Calu3 (cell line): ENCODE results near the gene PDLIM5. TPM values are rescaled to one million over a fixed set of nuclear protein-coding genes. Genes with fewer than 3 reads are reported as not detected.
"Not testable (repeated sequence)": the region's sequence is repeated elsewhere in the genome, so short reads cannot be mapped to it uniquely, and the experiment has no call there.

Experiments used
- BruUV-seq: library from RNA; stranded (reverse); fragments of 400-500 nt; replicated peaks from 2 replicates; lab custom pipeline; 2021; lab: Mats Ljungman, UMichigan
- CTCF ChIA-PET: fragments of 300-600 bp; sonication (Branson Sonifier 250); formaldehyde crosslinking; loops from one replicate; lab custom pipeline; 2022; ENCODE audit warnings: antibody characterized with exemption; lab: Charles Lee
- DNase-seq: peaks from one replicate; pipeline ENCODE4 v3.0.0; 2022
- H3K27ac Mint-ChIP-seq: one replicate; pipeline ENCODE4 v1.8.0; 2022; ENCODE audit warnings: mixed read lengths; ENCODE audit not compliant: unreplicated experiment
- H3K27me3 Mint-ChIP-seq: one replicate; pipeline ENCODE4 v1.8.0; 2022; ENCODE audit warnings: mixed read lengths; ENCODE audit not compliant: unreplicated experiment
- H3K36me3 Mint-ChIP-seq: one replicate; pipeline ENCODE4 v1.8.0; 2022; ENCODE audit warnings: mild to moderate bottlenecking, moderate library complexity, mixed read lengths; ENCODE audit not compliant: insufficient read depth, unreplicated experiment
- H3K4me1 Mint-ChIP-seq: one replicate; pipeline ENCODE4 v1.8.0; 2022; ENCODE audit warnings: mild to moderate bottlenecking, low read depth, mixed read lengths; ENCODE audit not compliant: unreplicated experiment
- H3K4me3 Mint-ChIP-seq: one replicate; pipeline ENCODE4 v1.8.0; 2022; ENCODE audit warnings: mild to moderate bottlenecking, low read depth, moderate library complexity, mixed read lengths; ENCODE audit not compliant: unreplicated experiment
- H3K9me3 Mint-ChIP-seq: one replicate; pipeline ENCODE4 v1.8.0; 2022; ENCODE audit warnings: low read depth, mixed read lengths; ENCODE audit not compliant: unreplicated experiment
- intact Hi-C: fragments of 100-400 bp; cut with micrococcal nuclease; formaldehyde crosslinking; loops from one replicate; pipeline ENCODE4 v1.10.0; 2022; ENCODE audit not compliant: unreplicated experiment
- total RNA-seq: library from RNA; stranded (reverse); gene quantifications from 2 replicates; pipeline ENCODE4 v1.2.3, GENCODE V29; 2022
- TF ChIP-seq, protein P1 (sequence below): fragments of 200-600 bp; IDR thresholded peaks from one replicate; pipeline ENCODE4 v1.8.0; 2022; ENCODE audit warnings: antibody characterized with exemption; ENCODE audit not compliant: unreplicated experiment

PDLIM5 gene
- total RNA-seq, 1 experiment from 2014 or later, result 122 TPM

DNA sequence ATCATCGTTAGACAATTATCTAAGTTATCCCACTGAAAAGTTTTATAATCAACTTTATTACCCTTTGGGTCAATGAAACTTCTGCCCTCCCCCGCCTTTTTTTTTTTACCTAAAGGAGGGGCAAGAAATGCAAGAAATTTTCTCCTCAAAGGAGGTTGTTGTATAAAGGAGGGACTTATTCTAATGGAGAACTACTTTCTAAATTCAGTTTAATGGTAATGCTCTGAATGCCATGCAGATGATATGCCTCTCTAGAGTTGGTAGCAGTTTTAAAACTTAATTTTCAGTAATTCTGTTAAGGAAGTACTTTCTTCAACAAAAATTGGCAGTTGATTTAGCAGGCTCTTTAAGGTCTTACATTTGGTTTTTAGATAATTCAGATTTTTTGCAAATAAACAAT lies 23.3 kb downstream of the PDLIM5 start:
- intact Hi-C loops, result no loop called here
- TF ChIP-seq, protein P1, sequence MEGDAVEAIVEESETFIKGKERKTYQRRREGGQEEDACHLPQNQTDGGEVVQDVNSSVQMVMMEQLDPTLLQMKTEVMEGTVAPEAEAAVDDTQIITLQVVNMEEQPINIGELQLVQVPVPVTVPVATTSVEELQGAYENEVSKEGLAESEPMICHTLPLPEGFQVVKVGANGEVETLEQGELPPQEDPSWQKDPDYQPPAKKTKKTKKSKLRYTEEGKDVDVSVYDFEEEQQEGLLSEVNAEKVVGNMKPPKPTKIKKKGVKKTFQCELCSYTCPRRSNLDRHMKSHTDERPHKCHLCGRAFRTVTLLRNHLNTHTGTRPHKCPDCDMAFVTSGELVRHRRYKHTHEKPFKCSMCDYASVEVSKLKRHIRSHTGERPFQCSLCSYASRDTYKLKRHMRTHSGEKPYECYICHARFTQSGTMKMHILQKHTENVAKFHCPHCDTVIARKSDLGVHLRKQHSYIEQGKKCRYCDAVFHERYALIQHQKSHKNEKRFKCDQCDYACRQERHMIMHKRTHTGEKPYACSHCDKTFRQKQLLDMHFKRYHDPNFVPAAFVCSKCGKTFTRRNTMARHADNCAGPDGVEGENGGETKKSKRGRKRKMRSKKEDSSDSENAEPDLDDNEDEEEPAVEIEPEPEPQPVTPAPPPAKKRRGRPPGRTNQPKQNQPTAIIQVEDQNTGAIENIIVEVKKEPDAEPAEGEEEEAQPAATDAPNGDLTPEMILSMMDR, result no peak
- no TSS peak for BruUV-seq
- CTCF ChIA-PET, result no interaction called here
- Mint-ChIP-seq H3K27me3 (no peaks in the 10 kb centered on the region), H3K4me3 (no peak overlapping the region), H3K36me3 (peaks cover 6% of the 10 kb centered on the region), H3K9me3 (no peaks in the 10 kb centered on the region), H3K4me1 (peaks cover 23% of the 10 kb centered on the region), H3K27ac (no peak overlapping the region)
- no peak for DNase-seq

DNA sequence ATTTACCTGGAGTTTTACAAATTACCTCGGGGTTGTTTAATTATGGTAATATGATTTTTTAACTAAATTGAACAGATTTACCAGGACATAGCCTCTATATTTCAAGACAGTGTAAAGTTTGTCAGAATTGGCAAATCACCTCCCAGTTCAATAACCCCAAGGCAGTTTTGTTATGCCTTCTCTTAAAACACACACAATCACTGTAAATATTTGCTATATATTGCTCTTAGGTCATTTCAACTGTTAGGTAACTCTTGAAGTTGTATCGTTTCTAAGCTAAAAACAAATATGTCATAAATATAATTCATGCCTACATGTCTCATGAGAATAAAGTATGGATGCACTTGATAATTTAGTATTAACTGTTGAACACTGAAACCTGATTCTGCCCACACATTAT lies 24.1 kb downstream of the PDLIM5 start:
- H3K27ac Mint-ChIP-seq, result no peak overlapping the region
- peaks cover 23% of the 10 kb centered on the region for H3K4me1 Mint-ChIP-seq
- no TSS peak for BruUV-seq
- CTCF ChIA-PET, result no interaction called here
- intact Hi-C loops, result no loop called here
- peaks cover 11% of the 10 kb centered on the region for H3K36me3 Mint-ChIP-seq
- TF ChIP-seq, protein P1, result no peak
- H3K27me3 Mint-ChIP-seq, result no peaks in the 10 kb centered on the region
- no peak overlapping the region for H3K4me3 Mint-ChIP-seq
- no peak for DNase-seq
- H3K9me3 Mint-ChIP-seq, result no peaks in the 10 kb centered on the region

DNA sequence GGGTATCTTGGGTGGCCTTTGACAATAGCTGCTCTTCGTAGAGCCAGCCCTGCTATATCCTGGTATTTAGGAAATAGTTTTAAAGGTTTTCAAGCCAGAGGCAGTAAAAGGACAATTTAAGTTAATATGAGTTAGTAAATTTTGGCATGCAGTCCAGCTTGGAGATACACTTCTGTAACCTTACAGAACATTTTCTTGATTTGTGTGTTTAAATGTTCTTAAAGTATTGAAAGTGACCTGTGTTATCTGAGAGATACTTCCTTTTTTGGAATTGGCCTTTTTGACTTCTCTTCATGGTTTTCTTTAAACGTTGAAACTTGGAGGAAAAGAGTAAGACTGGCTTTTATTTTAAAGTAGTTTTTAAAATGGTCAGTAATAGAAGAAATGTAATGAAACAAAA lies 25.5 kb downstream of the PDLIM5 start:
- Mint-ChIP-seq H3K9me3 (no peaks in the 10 kb centered on the region), H3K27ac (no peak overlapping the region), H3K4me3 (no peak overlapping the region), H3K36me3 (peaks cover 11% of the 10 kb centered on the region), H3K27me3 (no peaks in the 10 kb centered on the region), H3K4me1 (peaks cover 18% of the 10 kb centered on the region)
- CTCF ChIA-PET, result no interaction called here
- no TSS peak for BruUV-seq
- DNase-seq, result no peak
- TF ChIP-seq, protein P1, result no peak
- intact Hi-C loops, result no loop called here

DNA sequence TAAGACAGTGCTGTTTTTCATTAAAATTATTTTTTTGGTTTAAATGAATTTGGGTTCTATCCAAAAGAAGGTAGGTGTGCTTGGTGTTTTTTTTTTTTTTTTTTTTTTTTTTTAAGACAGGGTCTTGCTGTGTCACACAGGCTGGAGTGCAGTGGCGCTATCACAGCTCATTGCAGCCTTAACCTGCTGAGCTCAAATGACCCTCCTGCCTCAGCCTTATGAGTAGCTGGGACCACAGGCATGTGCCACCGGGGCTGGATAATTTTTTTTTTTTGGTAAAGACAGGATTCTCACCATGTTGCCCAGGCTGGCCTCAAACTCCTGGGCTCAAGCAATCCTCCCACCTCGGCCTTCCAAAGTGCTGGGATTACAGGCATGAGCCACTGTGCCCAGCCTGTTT lies 27.1 kb downstream of the PDLIM5 start:
- BruUV-seq, CTCF ChIA-PET, H3K4me1 Mint-ChIP-seq, H3K27me3 Mint-ChIP-seq, H3K9me3 Mint-ChIP-seq, H3K36me3 Mint-ChIP-seq, DNase-seq, H3K4me3 Mint-ChIP-seq, intact Hi-C loops, H3K27ac Mint-ChIP-seq: not testable (repeated sequence)

DNA sequence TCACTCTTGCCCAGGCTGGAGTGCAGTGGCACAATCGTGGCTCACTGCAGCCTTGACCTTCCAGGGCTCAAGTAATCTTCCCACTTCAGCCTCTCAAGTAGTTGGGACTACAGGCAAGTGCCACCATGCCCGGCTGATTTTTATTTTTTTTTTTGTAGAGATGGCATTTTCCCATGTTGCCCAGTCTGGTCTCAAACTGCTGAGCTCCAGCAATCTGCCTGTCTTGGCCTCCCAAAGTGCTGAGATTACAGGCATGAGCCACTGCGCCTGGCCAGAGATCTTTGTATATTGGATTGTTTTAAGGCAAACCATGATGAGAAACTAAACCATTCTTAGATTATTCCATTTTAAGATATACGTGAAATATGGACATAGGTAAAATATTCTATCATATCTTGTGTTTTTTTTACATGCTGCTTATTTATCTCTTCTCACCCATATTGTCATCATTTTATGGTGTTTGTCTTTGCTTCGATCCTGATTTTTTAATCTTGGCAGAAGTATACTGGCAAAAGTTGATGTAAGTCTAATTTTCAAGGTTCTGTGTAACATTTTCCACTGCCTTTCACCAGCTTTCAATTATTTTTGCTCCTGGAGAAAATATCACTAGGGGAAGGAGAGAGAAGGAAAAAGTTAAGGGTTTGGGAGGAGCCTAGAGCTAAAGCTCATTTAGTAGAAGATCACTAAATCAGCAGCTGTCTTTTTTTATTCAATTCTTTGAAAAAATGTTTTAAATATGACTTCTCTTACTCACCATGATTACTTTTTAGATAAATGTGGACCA lies 27.8 kb downstream of the PDLIM5 start:
- Mint-ChIP-seq H3K27me3 (no peaks in the 10 kb centered on the region), H3K36me3 (peaks cover 6% of the 10 kb centered on the region), H3K9me3 (no peaks in the 10 kb centered on the region), H3K4me1 (peaks cover 4% of the 10 kb centered on the region), H3K27ac (no peak overlapping the region), H3K4me3 (no peak overlapping the region)
- CTCF ChIA-PET, result interaction anchor here (0.6 kb wide), 1 partner anchor 233 kb away, joined by 4 read pairs; no protein-coding TSS in a partner anchor
- BruUV-seq, result no TSS peak
- TF ChIP-seq, protein P1, result no peak
- DNase-seq, result no peak
- intact Hi-C loops, result no loop called here
